Iris pigment epithelial cell (primary cell): ENCODE data around the gene TUBD1.

Experiments
- DNase-seq: peaks from one replicate; pipeline ENCODE4 v3.0.0-alpha.2; 2011; ENCODE audit warnings: low read depth

TUBD1 gene

GRCh38 chr17:59825533-59826322, 67.0 kb downstream of the TUBD1 start:
- peak; percentile 98 for DNase-seq

DNA sequence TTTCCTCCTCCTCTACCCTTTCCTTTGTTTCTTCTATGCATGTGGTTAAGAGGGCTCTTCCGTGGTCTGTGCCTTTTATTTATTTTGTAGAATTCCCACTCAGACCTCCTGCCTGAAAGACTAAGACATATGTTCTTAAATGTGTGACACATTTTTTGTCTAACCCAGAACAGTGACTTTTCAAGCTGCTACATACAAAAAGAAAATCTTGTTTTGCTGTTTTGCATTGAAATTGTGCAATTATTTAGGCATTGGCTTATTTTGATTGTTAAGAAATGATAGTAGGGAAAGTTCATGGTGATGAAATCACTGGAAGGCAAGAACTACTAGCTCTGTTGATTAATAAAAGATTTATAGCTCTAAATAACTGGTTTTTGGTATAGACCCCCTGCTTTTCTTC, 76.8 kb downstream of the TUBD1 start:
- peak; percentile 84 for DNase-seq

GRCh38 chr17:59814685-59815084, 78.1 kb downstream of the TUBD1 start:
- peak; percentile 51 for DNase-seq

DNA sequence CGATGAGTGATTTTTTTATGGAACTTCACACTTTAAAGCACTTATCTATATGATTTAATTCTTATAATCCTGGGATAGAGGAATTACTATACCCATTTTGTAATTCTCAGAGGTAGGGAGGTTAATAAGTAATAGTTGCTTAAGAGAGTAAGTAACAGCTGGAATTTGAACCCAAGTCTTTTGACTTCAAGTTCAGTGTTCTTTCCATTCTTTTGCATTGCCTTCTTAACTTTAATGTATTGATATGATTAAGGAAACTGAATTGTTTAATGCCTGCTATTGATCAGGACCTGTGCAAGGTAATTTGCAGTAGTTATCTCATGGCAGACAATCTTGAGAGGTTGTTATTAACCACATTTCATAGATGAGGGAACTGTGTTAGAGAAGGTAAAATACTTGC, 78.5 kb downstream of the TUBD1 start:
- no peak for DNase-seq

GRCh38 chr17:59812139-59812538, 80.6 kb downstream of the TUBD1 start:
- no peak for DNase-seq

- DNase-seq, result peak; percentile 47
These were observed 81.5 kb downstream of the TUBD1 start for GRCh38 chr17:59811209-59811608.

DNA sequence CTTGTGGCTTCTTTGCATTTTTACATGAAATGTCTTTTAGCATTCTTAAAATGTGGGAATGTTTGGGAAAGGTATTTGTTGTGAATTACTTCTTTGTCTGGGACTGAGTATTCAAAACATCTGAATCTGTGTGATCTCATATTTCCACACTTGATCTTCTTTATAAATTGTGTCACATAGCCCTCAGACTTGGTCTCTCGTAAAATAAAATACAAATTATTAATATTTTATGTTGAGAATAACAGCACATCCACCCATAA, 81.9 kb downstream of the TUBD1 start:
- peak; percentile 33 for DNase-seq
